K562 (cell line): Measurements from ENCODE around the gene SOBP. TPM values are rescaled to one million over a fixed set of nuclear protein-coding genes. Genes with fewer than 3 reads are reported as not detected.

ENCODE experiments used
- ATAC-seq: fragments of 200-7000 bp; cut with Tn5 transposase; 3 replicates; pipeline ENCODE4 v1.9.1; 2020; ENCODE audit warnings: moderate library complexity
- BruUV-seq: library from RNA; stranded (reverse); fragments of 400-500 nt; replicated peaks from 2 replicates; lab custom pipeline; 2021; lab: Mats Ljungman, UMichigan
- CTCF ChIA-PET: fragments of 300-600 bp; formaldehyde crosslinking; extraction: SDS; loops from one replicate; lab custom pipeline; 2021; ENCODE audit warnings: low intra/inter-chr PET ratio; lab: Yijun Ruan, JAX
- POLR2A ChIA-PET: fragments of 300-600, 350-650 bp; sonication (Branson Sonifier 250); formaldehyde crosslinking; extraction: SDS; loops from one replicate; lab custom pipeline; 2021; ENCODE audit warnings: antibody characterized with exemption, inconsistent platforms; lab: Yijun Ruan, JAX
- DNase-seq, 4 experiments: peaks; one replicate each; pipeline versions ENCODE4 v3.0.0 to v3.0.0-alpha.2; 2011 to 2018; ENCODE audit warnings: low spot score in 3 of 4, mixed read lengths in 3 of 4; ENCODE audit errors: extremely low read depth in 1 of 4
- FAIRE-seq: peaks from 2 replicates; lab custom pipeline; 2011; peaks lifted over from hg19 to GRCh38; lab: Jason Lieb, UNC
- H2AFZ ChIP-seq: 2 replicates; pipeline ENCODE4 v1.6.0; 2011; ENCODE audit warnings: low read depth, low read length, control low read depth, inconsistent platforms
- H3K27ac ChIP-seq: fragments of 200-600 bp; 3 replicates; pipeline ENCODE4 v1.8.0; 2011; ENCODE audit warnings: low read depth, mild to moderate bottlenecking, control low read depth, inconsistent platforms, low read length, moderate library complexity, mixed read lengths; ENCODE audit errors: extremely low read depth
- H3K27me3 ChIP-seq, 2 experiments: fragments of 300-600 bp in 1 of 2; 2 replicates in 1 of 2; 3 replicates in 1 of 2; pipeline versions ENCODE4 v1.6.0 to v1.8.0; 2011; ENCODE audit warnings: inconsistent platforms in 2 of 2, low read length in 2 of 2, mild to moderate bottlenecking in 1 of 2, mixed read lengths in 1 of 2, moderate library complexity in 1 of 2; ENCODE audit not compliant: control insufficient read depth in 2 of 2, insufficient read depth in 2 of 2
- H3K36me3 ChIP-seq: fragments of 300-600 bp; 3 replicates; pipeline ENCODE4 v1.8.0; 2011; ENCODE audit warnings: mild to moderate bottlenecking, low read length, inconsistent platforms; ENCODE audit not compliant: control insufficient read depth, insufficient read depth
- H3K4me1 ChIP-seq, 2 experiments: fragments of 200-600 bp in 1 of 2; replicated peaks in 1 of 2; 2 replicates in 1 of 2; 3 replicates in 1 of 2; pipeline versions ENCODE4 v1.5.1 to v1.8.0; 2011; ENCODE audit warnings: inconsistent platforms in 2 of 2, low read length in 2 of 2, mild to moderate bottlenecking in 1 of 2, mixed read lengths in 1 of 2, moderate library complexity in 1 of 2; ENCODE audit not compliant: control insufficient read depth in 2 of 2, insufficient read depth in 2 of 2
- H3K4me2 ChIP-seq: 2 replicates; pipeline ENCODE4 v1.6.1; 2011; ENCODE audit warnings: low read length, control low read depth, inconsistent platforms, mixed read lengths; ENCODE audit not compliant: insufficient read depth
- H3K4me3 ChIP-seq: fragments of 200-600 bp; sonication (generic), shearing (Covaris generic); 2 replicates; pipeline ENCODE4 v1.5.1; 2016; ENCODE audit warnings: control low read depth, inconsistent platforms
- H3K79me2 ChIP-seq: fragments of 200-600 bp; 3 replicates; pipeline ENCODE4 v1.8.0; 2011; ENCODE audit warnings: low read length, inconsistent platforms; ENCODE audit not compliant: control insufficient read depth, insufficient read depth
- H3K9ac ChIP-seq, 2 experiments: 2 replicates each; pipeline versions ENCODE4 v1.6.0 to v1.6.1; 2011; ENCODE audit warnings: low read depth in 2 of 2, low read length in 2 of 2, control low read depth in 1 of 2, inconsistent platforms in 1 of 2, mild to moderate bottlenecking in 1 of 2, mixed read lengths in 1 of 2; ENCODE audit not compliant: insufficient read depth in 1 of 2
- H3K9me1 ChIP-seq: one replicate; pipeline ENCODE4 v1.6.0; 2011; ENCODE audit warnings: inconsistent platforms, mild to moderate bottlenecking, low read length, moderate library complexity; ENCODE audit not compliant: control insufficient read depth, insufficient read depth
- H3K9me3 ChIP-seq: replicated peaks from 2 replicates; pipeline ENCODE4 v1.5.1; 2011; ENCODE audit warnings: low read depth, low read length, inconsistent platforms; ENCODE audit not compliant: control insufficient read depth, insufficient read depth
- H4K20me1 ChIP-seq: replicated peaks from 2 replicates; pipeline ENCODE4 v1.6.1; 2011; ENCODE audit warnings: low read length, inconsistent platforms, mixed read lengths; ENCODE audit not compliant: control insufficient read depth, insufficient read depth
- CHD2 ChIP-seq: IDR thresholded peaks from 2 replicates; pipeline ENCODE4 v1.6.1; 2011; ENCODE audit warnings: low read depth, low read length
- EGR1 ChIP-seq: fragments of 450-650 bp; conservative IDR thresholded peaks from 2 replicates; pipeline ENCODE4 v1.6.1; 2017; ENCODE audit warnings: mild to moderate bottlenecking
- HDAC1 ChIP-seq, 2 experiments: fragments of 450-650 bp; IDR thresholded peaks; 2 replicates each; pipeline ENCODE4 v1.6.1; 2016 to 2017; ENCODE audit warnings: inconsistent platforms in 1 of 2, mild to moderate bottlenecking in 1 of 2, moderate library complexity in 1 of 2
- PCBP2 ChIP-seq: fragments of 200-400 bp; formaldehyde crosslinking; IDR thresholded peaks from 2 replicates; pipeline ENCODE4 v1.6.1; 2018; ENCODE audit warnings: low read length, low read depth, mild to moderate bottlenecking, moderate library complexity; ENCODE audit not compliant: poor library complexity, severe bottlenecking
- PURB ChIP-seq: sonication (generic); formaldehyde crosslinking; IDR thresholded peaks from 2 replicates; pipeline ENCODE4 v1.9.0; 2021; ENCODE audit warnings: low read depth, mild to moderate bottlenecking, missing genetic modification reagents
- SLC30A9 ChIP-seq: fragments of 250-450 bp; sonication (Bioruptor Pico); IDR thresholded peaks from 2 replicates; pipeline ENCODE4 v1.8.0; 2022; ENCODE audit warnings: mild to moderate bottlenecking, moderate library complexity
- TEAD1 ChIP-seq, 2 experiments: fragments of 450-650 bp in 1 of 2; sonication (generic) in 1 of 2; formaldehyde crosslinking; IDR thresholded peaks; 2 replicates each; pipeline versions ENCODE4 v1.4.0 to v1.8.0; 2020 to 2022; ENCODE audit warnings: mild to moderate bottlenecking in 2 of 2, missing genetic modification reagents in 1 of 2
- THRAP3 ChIP-seq: fragments of 450-650 bp; IDR thresholded peaks from 2 replicates; pipeline ENCODE4 v1.6.1; 2016; ENCODE audit warnings: mild to moderate bottlenecking, inconsistent platforms, borderline replicate concordance
- ZNF324 ChIP-seq: fragments of 250-450 bp; sonication (Bioruptor Pico); IDR thresholded peaks from 2 replicates; pipeline ENCODE4 v1.4.0; 2020; ENCODE audit warnings: mild to moderate bottlenecking
- WGBS: fragments of 100-300 bp; shearing (Covaris generic); methylation state at CpG from one replicate; pipeline ENCODE4 v1.1.6; 2016; ENCODE audit warnings: low coverage, mixed read lengths; ENCODE audit not compliant: insufficient coverage; ENCODE audit errors: missing lambda C conversion rate; 5-methylcytosine and 5-hydroxymethylcytosine counted together
- in situ Hi-C: fragments of 300-500 bp; cut with MboI; formaldehyde crosslinking; loops from 4 replicates; pipeline ENCODE4 v1.15.0; 2018; ENCODE audit warnings: inconsistent platforms, mixed read lengths
- intact Hi-C: fragments of 100-400 bp; cut with micrococcal nuclease; formaldehyde crosslinking; loops from 2 replicates; pipeline ENCODE4 v1.14.2; 2022
- polyA plus RNA-seq, 8 experiments: library from polyadenylated mRNA; depleted of rRNA in 4 of 8; stranded (reverse) in 5 of 8; unstranded in 3 of 8; fragments of >200 nt; fragmentation: Nextera tagmentation in 2 of 8; fragmentation: Illumina TruSeq in 1 of 8; extraction: Ambion mirVana in 2 of 8; extraction: Trizol in 1 of 8; gene quantifications; 2 replicates each; pipeline versions ENCODE4 v1.2.1 to v1.2.3, GENCODE V29; 2011 to 2014; ENCODE audit warnings: inconsistent platforms in 1 of 8, missing spikeins in 1 of 8
- total RNA-seq, 7 experiments: library from RNA; depleted of rRNA in 6 of 7; stranded (reverse); fragments of >200 nt in 6 of 7; fragmentation: Illumina TruSeq in 2 of 7; extraction: Trizol in 2 of 7; gene quantifications; 2 replicates each; pipeline versions ENCODE4 v1.2.1 to v1.2.3, GENCODE V29; 2011 to 2021; ENCODE audit warnings: low replicate concordance in 1 of 7
- TF ChIP-seq, protein P1 (sequence below): fragments of 250-450 bp; sonication (Bioruptor Pico); IDR thresholded peaks from 2 replicates; pipeline ENCODE4 v1.4.0; 2020; ENCODE audit warnings: mild to moderate bottlenecking, moderate library complexity
- TF ChIP-seq, protein P2 (sequence below), 3 experiments: fragments of 200-800 bp in 1 of 3; sonication (Bioruptor generic) in 1 of 3; sonication (generic) in 1 of 3; formaldehyde crosslinking in 1 of 3; IDR thresholded peaks; 2 replicates each; pipeline versions ENCODE4 v1.6.1 to v1.8.0; 2016 to 2022; ENCODE audit warnings: mild to moderate bottlenecking in 2 of 3, missing compliant biosample characterization in 2 of 3, missing genetic modification characterization in 2 of 3, missing genetic modification reagents in 1 of 3
- TF ChIP-seq, protein P3 (sequence below): fragments of 250-450 bp; sonication (Bioruptor Pico); IDR thresholded peaks from 2 replicates; pipeline ENCODE4 v1.8.0; 2021; ENCODE audit warnings: mild to moderate bottlenecking, moderate library complexity

Gene SOBP
- total and polyA plus RNA-seq, 9 of the 15 experiments (the other 6 are each of a cell fraction or from before 2014, with no cell fraction given), result 0.16 TPM; not detected in 8

DNA sequence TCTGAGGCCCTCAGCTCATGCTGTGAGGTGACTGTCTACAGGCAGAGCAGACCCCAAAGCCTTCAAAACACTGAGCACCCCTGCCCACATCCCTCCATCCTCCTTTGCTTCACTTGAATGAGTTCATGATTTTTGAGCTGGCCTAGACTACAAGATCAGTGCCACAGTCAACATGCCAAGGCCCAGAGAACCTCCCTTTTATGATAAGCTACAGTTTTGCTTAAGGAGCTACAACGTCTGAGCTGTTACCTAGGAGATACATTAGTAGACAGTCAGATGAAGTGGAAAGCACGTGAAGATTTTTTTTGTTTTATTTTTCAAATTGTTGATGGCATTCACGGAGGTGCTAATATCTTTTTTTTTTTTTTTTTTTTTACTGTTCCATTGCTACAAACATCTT, 139.0 kb downstream of the SOBP start:
- FAIRE-seq (no peak), ATAC-seq (no peak), DNase-seq (no peak)
- intact Hi-C loops, result no loop called here
- Histone ChIP-seq H4K20me1 (no peaks in the 10 kb centered on the region; the same call in 1 of the 2 replicates), H3K9me3 (no peaks in the 10 kb centered on the region), H2AFZ (no peak overlapping the region), H3K4me2 (no peak overlapping the region), H3K9me1 (no peaks in the 10 kb centered on the region), H3K27me3 (peaks cover 3 to 5% of the 10 kb centered on the region in 2 experiments; a peak in 4 of 5 replicates), H3K36me3 (no peaks in the 10 kb centered on the region), H3K9ac (no peak overlapping the region), H3K4me3 (no peak overlapping the region), H3K79me2 (no peaks in the 10 kb centered on the region), H3K27ac (no peak overlapping the region), H3K4me1 (no peaks in the 10 kb centered on the region)
- in situ Hi-C loops, result no loop called here
- TF ChIP-seq PCBP2 (no peak), CHD2 (no peak), SLC30A9 (no peak), THRAP3 (no peak), PURB (CRISPR knock-in tag) (no peak), EGR1 (no peak), TEAD1 (CRISPR knock-in tag; IDR thresholded peaks at IDR 0.05) (no peak), ZNF324 (CRISPR knock-in tag) (no peak), HDAC1 (IDR thresholded peaks at IDR 0.05) (no peak)
- TF ChIP-seq, protein P1, sequence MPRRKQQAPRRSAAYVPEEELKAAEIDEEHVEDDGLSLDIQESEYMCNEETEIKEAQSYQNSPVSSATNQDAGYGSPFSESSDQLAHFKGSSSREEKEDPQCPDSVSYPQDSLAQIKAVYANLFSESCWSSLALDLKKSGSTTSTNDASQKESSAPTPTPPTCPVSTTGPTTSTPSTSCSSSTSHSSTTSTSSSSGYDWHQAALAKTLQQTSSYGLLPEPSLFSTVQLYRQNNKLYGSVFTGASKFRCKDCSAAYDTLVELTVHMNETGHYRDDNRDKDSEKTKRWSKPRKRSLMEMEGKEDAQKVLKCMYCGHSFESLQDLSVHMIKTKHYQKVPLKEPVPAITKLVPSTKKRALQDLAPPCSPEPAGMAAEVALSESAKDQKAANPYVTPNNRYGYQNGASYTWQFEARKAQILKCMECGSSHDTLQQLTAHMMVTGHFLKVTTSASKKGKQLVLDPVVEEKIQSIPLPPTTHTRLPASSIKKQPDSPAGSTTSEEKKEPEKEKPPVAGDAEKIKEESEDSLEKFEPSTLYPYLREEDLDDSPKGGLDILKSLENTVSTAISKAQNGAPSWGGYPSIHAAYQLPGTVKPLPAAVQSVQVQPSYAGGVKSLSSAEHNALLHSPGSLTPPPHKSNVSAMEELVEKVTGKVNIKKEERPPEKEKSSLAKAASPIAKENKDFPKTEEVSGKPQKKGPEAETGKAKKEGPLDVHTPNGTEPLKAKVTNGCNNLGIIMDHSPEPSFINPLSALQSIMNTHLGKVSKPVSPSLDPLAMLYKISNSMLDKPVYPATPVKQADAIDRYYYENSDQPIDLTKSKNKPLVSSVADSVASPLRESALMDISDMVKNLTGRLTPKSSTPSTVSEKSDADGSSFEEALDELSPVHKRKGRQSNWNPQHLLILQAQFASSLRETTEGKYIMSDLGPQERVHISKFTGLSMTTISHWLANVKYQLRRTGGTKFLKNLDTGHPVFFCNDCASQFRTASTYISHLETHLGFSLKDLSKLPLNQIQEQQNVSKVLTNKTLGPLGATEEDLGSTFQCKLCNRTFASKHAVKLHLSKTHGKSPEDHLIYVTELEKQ (CRISPR knock-in tag), result no peak
- TF ChIP-seq, protein P2, sequence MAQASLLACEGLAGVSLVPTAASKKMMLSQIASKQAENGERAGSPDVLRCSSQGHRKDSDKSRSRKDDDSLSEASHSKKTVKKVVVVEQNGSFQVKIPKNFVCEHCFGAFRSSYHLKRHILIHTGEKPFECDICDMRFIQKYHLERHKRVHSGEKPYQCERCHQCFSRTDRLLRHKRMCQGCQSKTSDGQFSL (CRISPR knock-in tag; IDR thresholded peaks at IDR 0.05), result no peak
- TF ChIP-seq, protein P2 (tag; IDR thresholded peaks at IDR 0.05), result no peak
- TF ChIP-seq, protein P3, sequence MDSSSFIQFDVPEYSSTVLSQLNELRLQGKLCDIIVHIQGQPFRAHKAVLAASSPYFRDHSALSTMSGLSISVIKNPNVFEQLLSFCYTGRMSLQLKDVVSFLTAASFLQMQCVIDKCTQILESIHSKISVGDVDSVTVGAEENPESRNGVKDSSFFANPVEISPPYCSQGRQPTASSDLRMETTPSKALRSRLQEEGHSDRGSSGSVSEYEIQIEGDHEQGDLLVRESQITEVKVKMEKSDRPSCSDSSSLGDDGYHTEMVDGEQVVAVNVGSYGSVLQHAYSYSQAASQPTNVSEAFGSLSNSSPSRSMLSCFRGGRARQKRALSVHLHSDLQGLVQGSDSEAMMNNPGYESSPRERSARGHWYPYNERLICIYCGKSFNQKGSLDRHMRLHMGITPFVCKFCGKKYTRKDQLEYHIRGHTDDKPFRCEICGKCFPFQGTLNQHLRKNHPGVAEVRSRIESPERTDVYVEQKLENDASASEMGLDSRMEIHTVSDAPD (CRISPR knock-in tag), result no peak
- no TSS peak for BruUV-seq
- CTCF ChIA-PET, result no interaction called here
- WGBS, result 0% methylated on average over 3 of the region's 3 CpGs
- POLR2A ChIA-PET, result interaction anchor here (1.1 to 1.4 kb wide), 2 partner anchors 12 to 19 kb away, joined by 3 to 4 read pairs; no protein-coding TSS in a partner anchor
